IPS-18c (cell line): ENCODE measurements around the gene SPHK2.

Source experiments
- H3K4me3 ChIP-seq: 2 replicates; pipeline ENCODE4 v1.7.0; 2013; ENCODE audit warnings: low read depth, mild to moderate bottlenecking, low read length, moderate library complexity; ENCODE audit not compliant: insufficient read depth
- H3K9me3 ChIP-seq: one replicate; pipeline ENCODE4 v1.6.1; 2013; ENCODE audit warnings: mild to moderate bottlenecking, low read length, moderate library complexity; ENCODE audit not compliant: control insufficient read depth, insufficient read depth

Gene SPHK2

DNA sequence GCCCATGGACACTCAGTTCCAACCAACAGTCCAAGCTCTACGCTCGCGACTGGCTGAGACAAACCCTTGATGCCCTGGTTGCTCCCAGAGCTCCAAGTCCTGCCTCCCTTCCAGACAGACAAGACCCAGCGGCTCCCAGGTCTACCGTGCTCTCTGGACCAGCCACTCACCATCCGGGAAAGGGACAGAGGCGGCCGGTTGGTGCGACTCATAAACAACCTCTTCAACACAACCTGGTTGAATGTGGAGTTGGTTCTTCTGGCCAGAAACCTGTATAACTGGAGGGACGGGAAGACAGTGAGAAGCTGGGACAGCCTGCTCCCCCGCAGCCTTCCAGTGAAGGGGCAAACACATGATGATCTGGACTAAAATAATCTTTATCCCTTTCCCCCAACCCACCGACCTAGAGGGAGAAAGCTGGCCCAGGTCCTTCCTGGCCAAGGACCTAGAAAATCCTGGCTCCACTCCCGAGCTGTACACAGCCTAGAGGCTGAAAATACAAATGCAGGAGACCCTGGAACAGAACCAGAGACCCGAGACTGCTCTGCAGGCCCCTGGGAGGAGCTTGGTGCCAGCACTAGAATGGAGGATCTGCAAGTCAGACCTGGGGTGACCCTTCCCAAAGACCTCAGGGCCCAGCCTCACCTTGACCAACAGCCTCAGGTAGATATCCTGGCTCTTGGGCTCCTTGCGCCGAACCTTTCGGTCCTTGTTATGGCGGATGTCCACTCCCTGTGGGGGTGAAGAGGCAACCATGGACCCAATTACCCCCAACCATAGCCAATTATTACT lies 2.0 kb upstream of the SPHK2 start:
- Histone ChIP-seq H3K4me3 (peak overlapping the region; percentile 99), H3K9me3 (no peaks in the 10 kb centered on the region)

DNA sequence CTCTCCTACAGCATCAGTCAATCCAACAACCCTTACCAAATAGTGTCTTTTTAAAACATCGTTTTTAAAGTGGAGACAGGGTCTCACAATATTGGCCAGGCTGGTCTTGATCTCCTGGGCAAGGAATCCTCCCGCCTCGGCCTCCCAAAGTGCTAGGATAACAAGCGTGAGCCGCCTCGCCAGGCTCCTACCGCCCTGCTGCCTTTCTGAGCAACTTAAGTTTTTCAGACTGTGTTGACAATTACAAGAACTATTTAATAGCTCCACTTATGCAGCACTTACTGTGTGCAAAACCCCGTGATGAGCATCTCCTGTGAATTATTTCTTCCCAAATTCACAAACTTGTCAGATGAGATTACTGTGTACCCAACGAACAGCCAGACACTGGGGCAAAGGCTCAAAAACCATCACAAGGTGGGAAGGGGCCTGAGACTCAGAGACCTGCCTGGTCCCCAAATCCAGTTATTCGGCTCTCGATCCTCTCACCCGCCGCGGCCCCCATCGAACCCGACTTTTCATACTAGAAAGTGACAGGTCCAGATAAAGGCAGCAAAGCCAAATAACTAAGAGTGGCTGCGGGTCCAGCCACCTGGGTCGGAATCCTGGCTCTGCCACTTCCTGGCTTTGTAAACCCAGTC lies 909 bp upstream of the SPHK2 start:
- peak overlapping the region; percentile 99 for H3K4me3 ChIP-seq
- H3K9me3 ChIP-seq: no peaks in the 10 kb centered on the region

DNA sequence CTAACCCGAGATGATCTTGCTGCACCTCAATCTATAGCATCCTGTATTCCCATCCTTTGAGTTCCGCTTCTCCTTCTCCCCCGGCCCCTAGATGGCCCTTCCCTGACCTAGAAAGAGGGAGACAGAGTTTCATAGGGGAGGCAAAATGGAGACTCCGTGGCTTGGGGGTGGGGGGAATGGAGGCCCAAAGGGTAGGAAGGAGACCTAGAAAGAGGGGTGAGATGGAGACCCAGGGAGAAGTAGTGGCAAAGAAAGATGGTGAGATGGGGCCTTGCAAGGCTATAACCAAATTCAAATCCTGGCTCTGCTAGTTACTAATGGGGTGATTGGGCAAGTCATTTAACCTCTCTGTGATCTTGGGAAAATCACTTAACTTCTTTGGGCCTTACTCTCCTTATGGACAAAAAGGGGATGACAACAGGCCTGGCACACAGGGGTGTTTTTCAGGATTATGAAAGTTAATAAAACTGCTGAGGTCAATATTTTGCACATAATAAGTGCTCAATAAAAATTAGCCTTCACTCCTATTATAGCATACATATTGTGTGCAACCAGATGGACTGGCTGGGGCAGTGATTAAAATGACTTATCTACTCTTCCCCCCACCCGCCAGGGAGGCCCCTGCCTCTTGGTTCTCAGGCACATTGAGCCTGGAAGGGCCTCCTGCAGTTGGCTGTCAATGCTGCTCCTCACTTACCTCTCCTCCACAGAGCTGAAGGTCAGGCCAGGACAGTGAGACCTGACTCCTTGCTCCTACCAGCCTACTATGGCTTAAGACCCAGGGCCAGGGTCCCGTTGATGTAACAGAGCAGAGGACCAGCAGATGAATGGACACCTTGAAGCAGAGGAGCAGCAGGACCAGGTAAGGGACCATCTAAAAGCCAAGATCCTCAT lies 633 bp downstream of the SPHK2 start:
- H3K9me3 ChIP-seq: no peaks in the 10 kb centered on the region

DNA sequence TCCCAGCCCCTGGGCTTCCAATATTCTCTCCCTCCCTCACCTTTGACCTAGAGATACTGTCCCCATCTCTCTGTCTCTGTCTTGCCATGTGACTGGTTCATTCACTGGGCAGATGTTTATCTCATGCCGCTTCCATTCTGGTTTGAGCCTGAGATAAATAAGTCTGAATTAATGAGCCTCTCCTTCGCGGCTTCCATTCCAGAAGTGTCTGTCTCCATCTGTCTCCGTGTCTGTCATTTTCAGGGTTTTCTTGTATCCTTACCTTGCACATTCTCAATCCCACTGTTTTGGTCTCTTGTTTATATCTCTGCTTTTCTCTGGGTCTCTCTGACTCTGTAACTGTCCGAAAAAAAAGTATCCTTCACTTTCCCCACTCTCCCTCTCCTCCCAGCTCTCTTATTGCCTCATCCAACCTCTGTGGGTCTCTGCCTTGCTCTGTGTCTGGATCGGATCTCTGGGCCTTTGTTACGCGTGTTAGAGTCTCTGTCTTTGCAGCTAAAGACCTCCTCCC lies 4.3 kb downstream of the SPHK2 start:
- Histone ChIP-seq H3K4me3 (peak overlapping the region; percentile 41), H3K9me3 (no peaks in the 10 kb centered on the region)

More for the DNA sequence above, 633 bp downstream of the SPHK2 start:
- H3K4me3 ChIP-seq: peak overlapping the region; percentile 99

DNA sequence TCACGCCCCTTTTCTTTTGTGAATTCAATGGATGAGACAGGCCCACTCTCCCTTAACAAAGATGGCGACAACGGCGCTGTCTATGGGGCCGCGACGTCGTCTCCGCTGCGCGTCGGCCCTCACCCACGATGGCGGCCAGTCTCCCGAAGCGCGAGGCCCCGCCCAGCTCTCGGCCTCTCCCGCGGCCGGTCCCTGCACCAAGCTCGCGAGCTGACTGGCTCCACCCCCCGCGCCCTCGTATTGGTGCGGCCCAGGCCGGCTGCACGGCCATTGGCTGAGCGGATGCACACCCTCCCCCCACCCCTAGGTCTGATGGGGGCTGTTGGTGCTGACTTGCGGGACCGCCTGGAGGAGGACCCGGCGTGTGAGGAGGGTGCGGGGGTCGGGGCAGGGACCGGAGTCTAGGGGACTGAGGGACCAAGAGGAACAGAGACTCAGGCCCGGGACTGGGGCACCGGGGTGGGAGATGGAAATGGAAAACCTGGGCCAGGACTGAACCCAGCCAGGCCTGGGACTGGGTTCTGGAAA lies 4.8 kb downstream of the SPHK2 start:
- H3K4me3 ChIP-seq: peak overlapping the region; percentile 81
- H3K9me3 ChIP-seq: no peaks in the 10 kb centered on the region

GRCh38 chr19:48624791-48625723 lies 5.8 kb downstream of the SPHK2 start:
- peak overlapping the region; percentile 81 for H3K4me3 ChIP-seq
- no peaks in the 10 kb centered on the region for H3K9me3 ChIP-seq

- H3K4me3 ChIP-seq: no peak overlapping the region
- H3K9me3 ChIP-seq: no peaks in the 10 kb centered on the region
Observed at GRCh38 chr19:48625891-48626327, 6.6 kb downstream of the SPHK2 start.

DNA sequence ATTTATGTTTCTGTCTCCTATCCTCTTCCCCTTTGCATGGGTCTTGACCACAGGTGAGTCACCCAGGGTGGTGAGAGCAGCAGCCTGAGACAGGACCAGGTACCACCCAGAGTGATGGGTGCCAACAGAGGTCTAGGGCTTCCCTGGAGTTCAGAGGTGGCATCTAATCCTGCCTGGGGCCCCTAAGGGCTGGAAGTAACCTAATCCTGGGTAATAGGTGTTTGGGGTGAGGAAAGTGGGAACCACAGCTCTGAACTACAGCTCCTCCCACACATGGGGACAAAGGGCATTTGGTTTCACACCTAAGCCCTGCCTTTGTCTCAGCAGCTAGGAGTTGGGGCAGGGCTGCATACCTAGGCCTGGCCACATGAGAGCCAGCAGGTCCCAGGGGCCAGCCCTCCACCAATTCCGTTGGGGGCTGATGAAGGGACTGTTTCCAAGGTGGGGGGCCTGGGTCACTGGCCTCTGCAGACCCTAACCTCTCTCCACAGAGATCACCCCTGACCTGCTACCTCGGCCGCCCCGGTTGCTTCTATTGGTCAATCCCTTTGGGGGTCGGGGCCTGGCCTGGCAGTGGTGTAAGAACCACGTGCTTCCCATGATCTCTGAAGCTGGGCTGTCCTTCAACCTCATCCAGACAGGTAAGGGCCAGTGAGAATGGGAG lies 8.0 kb downstream of the SPHK2 start:
- H3K9me3 ChIP-seq: no peaks in the 10 kb centered on the region
- no peak overlapping the region for H3K4me3 ChIP-seq

GRCh38 chr19:48627865-48628314 lies 8.6 kb downstream of the SPHK2 start:
- no peaks in the 10 kb centered on the region for H3K9me3 ChIP-seq
- no peak overlapping the region for H3K4me3 ChIP-seq

- H3K9me3 ChIP-seq: no peaks in the 10 kb centered on the region
- no peak overlapping the region for H3K4me3 ChIP-seq
Observed at GRCh38 chr19:48628486-48629296, 9.4 kb downstream of the SPHK2 start.

GRCh38 chr19:48629297-48629598 lies 9.9 kb downstream of the SPHK2 start:
- Histone ChIP-seq H3K9me3 (no peaks in the 10 kb centered on the region), H3K4me3 (no peak overlapping the region)

GRCh38 chr19:48629599-48630295 lies 10.4 kb downstream of the SPHK2 start:
- no peaks in the 10 kb centered on the region for H3K9me3 ChIP-seq
- H3K4me3 ChIP-seq: peak overlapping the region; percentile 46; the same call in 1 of the 2 replicates

DNA sequence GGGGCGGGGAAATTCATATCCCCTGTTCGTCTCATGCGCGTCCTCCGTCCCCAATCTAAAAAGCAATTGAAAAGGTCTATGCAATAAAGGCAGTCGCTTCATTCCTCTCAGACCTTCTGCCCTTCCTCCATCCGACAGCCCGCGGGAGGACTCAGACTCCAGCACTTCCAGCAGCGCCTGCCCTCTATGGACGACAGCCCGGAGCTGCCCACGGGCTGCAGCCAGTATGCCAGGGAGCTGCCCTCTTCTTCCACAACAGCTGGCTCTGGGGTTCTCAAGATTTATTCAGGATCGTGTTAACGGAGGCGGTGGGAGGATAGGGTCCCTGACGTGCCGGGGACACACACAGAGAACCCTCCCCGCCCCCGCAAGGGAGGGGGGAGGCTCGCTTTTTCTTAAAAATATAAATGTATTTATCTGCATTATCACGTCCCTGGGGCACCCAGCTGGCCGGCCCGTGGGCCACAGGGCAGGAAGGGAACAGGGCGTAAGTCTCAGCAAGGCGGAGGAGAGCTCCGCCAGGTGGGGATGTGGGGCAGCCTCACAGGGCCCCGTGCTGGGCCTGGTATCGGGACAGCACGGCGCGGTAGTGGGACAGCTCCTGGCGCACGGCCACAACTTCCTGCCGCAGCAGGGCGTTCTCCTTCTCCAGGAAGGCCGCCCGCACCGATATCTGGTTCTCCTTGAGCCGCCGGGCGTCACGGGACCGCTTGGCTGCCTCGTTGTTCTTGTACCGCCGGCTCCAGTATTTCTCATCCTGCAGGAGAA lies 11.2 kb downstream of the SPHK2 start:
- Histone ChIP-seq H3K4me3 (peak overlapping the region; percentile 46), H3K9me3 (no peaks in the 10 kb centered on the region)

- H3K4me3 ChIP-seq: no peak overlapping the region
Observed at GRCh38 chr19:48631225-48631624, 11.9 kb downstream of the SPHK2 start.

More at GRCh38 chr19:48631225-48631624, 11.9 kb downstream of the SPHK2 start:
- no peaks in the 10 kb centered on the region for H3K9me3 ChIP-seq
